ENCODE results near the gene ULK2.
"Not testable (repeated sequence)": the region's sequence is repeated elsewhere in the genome, so short reads cannot be mapped to it uniquely, and the experiment has no call there.

Gene ULK2

GRCh38 chr17:19860647-19861177 is 7.0 kb downstream of the ULK2 start:
- not testable (repeated sequence) for DNase-seq

- no peak for DNase-seq
Measured at GRCh38 chr17:19857640-19858039, 10.1 kb downstream of the ULK2 start.

DNA sequence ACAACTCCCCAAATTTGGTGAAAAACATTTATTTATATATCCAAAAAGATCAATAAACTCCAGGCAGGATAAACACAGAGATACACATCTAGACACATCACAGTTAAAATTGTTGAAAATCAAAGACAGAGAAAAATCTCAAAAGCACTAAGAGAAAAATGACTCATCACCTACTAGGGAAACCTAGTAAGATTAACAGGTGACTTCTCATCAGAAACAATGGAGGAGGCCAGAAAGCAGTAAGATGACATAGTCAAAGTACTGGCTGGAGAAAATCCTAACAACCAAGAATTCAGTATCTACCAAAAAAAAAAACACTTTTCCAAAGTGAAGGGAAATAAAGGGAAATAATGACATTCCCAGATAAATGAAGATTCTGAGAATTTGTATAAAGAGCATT is 33.8 kb downstream of the ULK2 start:
- DNase-seq = no peak

DNA sequence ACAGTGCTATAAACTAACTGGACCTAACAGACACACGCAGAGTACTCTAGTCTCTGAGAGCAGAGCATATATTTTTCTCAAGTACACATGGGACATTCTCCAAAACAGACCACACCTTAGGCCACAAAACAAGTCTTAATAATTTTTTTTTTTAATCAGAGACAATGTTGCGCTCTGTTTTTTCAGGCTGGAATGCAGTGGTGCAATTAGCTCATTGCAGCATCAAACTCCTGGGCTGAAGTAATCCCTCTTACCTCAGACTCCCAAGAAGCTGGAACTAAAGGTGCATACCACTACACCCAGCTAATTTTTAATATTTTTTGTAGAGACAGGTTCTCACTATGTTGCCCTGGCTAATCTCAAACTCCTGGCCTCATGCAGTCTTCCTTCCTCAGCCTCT is 37.7 kb downstream of the ULK2 start:
- DNase-seq = no peak

DNA sequence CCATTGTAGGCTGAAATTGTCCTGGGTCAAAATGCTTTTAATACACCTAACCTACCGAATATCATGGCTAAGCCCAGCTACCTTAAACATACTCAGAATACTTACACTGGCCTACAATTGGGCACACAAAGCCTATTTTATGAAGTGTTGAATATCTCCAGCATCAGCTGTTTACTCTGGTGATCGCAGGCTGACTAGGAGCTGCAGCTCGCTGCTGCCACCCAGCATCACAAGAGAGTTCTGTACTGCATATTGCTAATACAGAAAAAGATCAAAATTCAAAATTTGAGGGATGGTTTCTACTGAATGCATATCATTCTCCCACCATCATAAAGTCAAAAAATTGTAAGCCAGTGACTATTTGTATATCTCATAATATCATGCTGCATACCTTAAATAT is 55.3 kb downstream of the ULK2 start:
- DNase-seq = peak in 1 of 2 experiments; percentile 30

- DNase-seq = no peak
Measured at GRCh38 chr17:19805006-19805405, 62.7 kb downstream of the ULK2 start.

DNA sequence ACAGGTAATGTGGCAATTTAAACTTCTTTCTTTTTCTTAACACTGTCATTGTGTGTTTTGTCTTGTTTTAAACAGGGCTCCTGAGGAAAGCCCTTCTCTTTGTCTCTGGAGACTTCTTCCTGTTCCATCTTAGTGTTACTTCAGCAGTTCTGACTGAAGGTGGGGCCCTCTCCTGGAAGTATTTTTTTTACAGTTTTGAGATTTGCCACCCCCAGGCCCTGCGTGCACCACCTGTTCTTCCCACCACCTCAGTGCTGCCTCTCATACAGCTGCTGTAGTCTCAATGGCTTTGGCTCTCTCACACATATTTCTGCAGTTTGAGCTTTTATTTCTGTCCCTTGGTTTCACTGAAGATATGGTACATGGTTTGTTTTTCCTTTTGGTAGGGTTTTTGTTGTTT is 67.2 kb downstream of the ULK2 start:
- peak; percentile 24 to 26 for DNase-seq

GRCh38 chr17:19799796-19800195 is 67.9 kb downstream of the ULK2 start:
- DNase-seq = peak in 1 of 2 experiments; percentile 1

- DNase-seq = no peak
Measured at GRCh38 chr17:19796457-19796856, 71.3 kb downstream of the ULK2 start.

DNA sequence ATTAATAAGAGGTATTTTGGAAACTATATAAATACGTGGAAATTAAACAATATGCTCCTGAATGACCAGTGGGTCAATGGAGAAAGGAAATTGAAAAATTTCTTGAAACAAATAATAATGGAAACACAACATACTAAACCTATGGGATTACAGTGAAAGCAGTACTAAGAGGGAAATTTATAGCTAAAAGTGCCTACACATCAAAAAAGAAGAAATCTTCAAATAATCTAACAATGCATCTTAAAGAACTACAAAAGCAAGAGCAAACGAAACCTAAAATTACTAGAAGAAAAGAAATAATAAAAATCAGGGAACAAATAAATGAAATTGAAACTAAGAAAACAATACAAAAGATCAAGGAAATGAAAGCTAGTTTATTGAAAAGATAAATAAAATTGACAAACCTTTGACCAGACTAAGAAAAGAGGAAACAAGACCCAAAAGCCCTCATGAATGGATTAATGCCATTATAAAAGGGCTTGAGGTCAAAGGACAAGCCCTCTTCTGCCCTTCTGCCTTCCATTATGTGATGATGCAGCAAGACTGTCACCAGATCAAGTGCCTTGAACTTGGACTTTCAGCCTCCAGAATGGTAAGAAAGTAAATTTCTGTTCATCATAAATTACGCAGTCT is 75.7 kb downstream of the ULK2 start:
- no peak for DNase-seq

DNA sequence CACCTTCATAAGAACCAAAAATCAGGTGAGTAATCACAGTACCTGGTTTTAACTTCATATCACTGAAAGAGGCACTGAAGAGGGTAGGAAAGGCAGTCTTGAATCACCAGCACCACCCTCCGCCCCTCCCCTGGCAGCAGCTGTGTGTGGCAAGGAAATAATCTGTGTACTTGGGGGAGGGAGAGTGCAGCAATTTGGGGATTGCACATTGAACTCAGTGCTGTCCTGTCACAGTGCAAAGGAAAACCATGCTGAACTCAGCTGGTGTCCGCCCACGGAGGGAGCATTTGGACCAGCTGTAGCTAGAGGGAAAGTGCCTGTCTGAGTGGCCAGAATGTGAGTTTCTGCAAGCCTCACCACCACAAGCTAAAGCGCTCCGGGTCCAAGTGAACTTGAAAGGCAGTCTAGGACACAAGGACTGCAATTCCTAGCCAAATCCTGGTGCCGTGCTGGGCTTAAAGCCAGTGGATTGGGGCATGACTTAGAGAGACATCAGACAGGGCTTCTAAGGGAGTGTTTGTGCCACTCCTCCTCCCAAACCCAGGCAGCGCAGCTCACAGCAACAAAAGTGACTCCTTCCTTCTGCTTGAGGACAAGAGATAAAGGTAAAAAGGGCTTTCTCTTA is 79.9 kb downstream of the ULK2 start:
- no peak for DNase-seq

- DNase-seq = peak in 1 of 2 experiments; percentile 13
Measured at GRCh38 chr17:19785854-19786253, 81.9 kb downstream of the ULK2 start.

GRCh38 chr17:19781488-19782458 is 86.0 kb downstream of the ULK2 start:
- DNase-seq = no peak

DNA sequence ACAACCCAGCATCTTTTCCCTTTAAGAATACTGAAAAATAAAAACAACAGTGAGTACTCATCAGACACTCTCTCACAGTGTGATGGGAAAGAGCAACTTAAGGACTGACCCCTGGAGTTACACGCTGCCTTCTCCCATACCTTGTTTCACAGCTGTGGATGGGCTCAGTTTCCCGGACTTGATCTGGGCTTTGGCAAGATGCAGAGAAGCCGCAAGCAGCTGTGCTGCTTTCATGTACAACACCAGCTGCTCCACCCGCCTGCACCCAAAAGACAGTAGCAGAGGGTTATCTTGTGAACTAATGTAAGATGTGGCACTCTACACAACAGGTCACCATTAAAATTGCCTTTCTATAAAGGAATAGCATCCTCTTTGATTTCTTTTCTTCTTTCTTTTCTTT is 86.9 kb downstream of the ULK2 start:
- DNase-seq = no peak

DNA sequence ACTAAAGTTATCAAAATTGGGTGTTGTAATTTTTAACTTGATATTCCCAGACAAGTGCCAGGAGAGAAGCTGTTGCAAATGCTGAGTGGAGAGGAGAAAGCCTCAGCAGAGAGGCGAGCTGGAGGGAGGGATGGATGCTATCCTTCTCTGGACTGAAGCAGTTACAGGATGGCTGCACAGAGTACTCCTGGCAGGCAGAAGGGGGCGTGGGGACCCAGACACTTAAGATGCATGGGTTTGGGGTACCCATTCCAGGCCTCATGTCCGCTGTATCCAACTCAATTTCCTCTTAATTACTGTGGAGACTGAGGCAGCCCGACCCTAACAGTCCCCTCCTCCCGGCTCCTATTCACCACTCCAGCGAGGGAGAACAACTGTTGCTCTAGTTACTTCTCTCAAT is 94.2 kb downstream of the ULK2 start:
- no peak for DNase-seq

GRCh38 chr17:19771971-19772630 is 95.6 kb downstream of the ULK2 start:
- DNase-seq = no peak

DNA sequence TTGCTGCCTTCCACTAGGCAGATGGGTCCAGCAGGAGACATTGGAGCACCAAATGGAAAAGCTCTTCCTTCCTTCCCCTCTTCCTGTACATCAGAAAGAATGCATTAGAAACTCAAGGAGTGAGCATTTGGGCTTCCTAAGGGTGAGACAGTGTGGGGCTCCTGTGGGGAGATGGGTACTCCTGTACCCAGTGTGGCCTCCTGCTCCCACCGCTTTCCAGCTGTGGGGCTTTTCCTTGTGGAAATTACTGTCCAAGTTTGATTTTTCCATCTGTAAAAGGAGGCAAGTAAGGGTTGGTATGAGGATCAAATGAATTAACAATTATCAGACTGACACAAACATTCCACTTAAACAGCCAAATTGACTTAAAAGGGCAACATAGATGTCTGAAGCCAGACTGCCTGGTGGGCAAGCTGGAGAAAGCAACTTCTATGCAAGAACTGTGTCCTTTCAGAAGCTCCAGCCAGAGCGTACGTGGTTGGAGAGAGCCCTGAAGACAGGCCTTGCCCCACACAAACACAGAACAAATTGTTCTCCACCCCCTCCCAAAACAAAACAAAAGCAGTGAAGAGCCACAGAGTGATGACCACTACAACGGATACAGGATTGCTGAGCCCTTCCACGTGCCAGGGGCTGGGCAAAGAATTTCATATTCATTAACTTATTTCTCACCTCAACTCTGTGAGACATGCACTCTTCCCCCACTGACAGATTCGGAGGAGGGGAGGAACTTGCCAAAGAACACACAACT is 96.6 kb downstream of the ULK2 start:
- DNase-seq = no peak

- no peak for DNase-seq
Measured at GRCh38 chr17:19769946-19770652, 97.6 kb downstream of the ULK2 start.

DNA sequence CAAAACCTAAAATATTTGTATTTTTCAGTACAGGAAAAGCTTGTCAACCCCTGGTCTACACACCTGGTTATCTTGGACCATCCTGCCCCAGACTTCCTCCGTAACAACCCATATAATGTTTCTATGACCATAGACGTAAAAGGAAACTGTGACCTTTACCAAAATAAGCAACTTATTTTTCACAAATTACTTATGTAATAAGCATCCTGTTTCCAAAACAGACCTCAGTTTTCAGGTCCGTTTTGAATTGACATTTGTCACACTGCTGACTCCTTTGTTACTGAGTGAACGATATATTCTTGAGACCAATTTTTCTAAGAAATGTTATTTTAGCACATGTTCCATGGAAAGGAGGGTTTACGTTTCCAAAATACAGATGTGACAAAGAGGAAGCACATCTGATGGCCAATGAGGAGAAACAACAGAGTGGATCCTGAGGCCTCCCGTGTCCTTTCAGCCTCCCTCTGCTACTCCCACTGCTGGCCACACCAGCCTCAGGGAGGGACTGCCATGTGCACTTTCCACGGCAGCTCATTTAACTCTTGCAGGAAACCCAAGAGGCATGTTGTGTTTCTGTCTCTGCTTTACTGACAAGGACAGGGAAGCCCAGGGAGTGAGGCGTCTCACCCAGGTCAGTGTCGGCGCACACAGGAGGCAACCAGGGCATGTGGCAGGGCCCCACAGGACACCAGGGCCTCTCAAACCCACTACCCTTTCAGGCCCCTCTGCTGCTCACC is 99.5 kb downstream of the ULK2 start:
- DNase-seq = no peak

- peak; percentile 40 to 74 for DNase-seq
Measured at GRCh38 chr17:19766421-19767270, 101.1 kb downstream of the ULK2 start.

Measured in NCI-H524 (cell line).